Measurements from ENCODE around the gene CD46. TPM values are rescaled to one million over a fixed set of nuclear protein-coding genes. Genes with fewer than 3 reads are reported as not detected.
A peak's percentile ranks its signal among the peaks of the same experiment; 100 is the strongest.

The CD46 gene
- total RNA-seq, 1 experiment from 2014 or later, result 152 TPM

DNA sequence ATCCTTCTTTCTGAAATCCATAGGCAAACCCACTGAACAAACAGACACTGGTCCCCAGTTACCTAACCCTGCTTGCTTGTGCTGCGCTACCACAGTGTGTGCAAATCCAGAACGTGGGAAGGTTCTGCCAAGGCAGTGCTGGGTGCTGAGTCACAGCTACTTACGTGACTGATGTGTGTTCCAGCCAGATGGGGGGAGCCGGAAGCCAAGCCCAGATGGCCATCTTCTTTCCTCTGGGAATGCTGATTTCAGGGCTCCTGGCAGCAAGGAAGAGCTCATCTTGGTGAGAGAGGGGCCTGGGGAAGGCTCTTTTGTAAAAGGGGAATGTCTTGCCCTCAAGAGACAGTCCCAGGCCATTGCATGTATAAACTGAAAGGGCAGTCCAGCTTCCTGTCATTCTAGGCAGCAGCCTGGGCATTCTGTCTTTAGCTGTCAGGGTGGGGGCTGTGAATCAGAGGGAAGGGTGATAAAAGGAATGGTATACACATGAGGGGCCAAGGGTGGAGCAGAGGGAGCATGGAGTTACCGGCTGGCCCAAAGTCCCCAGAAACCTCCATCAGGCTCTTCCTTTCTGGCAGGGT, 54.1 kb downstream of the CD46 start:
- Histone ChIP-seq H3K79me2 (ENCODE audit: low read length) (peaks cover 26% of the 10 kb centered on the region), H4K20me1 (ENCODE audit: insufficient read depth, low read depth, low read length) (peaks cover 28% of the 10 kb centered on the region), H3K9me3 (ENCODE audit: low read length) (no peaks in the 10 kb centered on the region), H3K4me1 (ENCODE audit: low read length) (peaks cover 78% of the 10 kb centered on the region), H3K36me3 (ENCODE audit: insufficient read depth, low read length) (peaks cover 65% of the 10 kb centered on the region), H2AFZ (ENCODE audit: low read length) (no peak overlapping the region), H3K9ac (ENCODE audit: low read length) (peak overlapping the region; percentile 40), H3K27me3 (ENCODE audit: low read length) (no peaks in the 10 kb centered on the region), H3K9me2 (replicated peaks; ENCODE audit: insufficient read depth, low read length) (no peaks in the 10 kb centered on the region), H3K27ac (ENCODE audit: low read length) (peak overlapping the region; percentile 93), H3K4me3 (ENCODE audit: low read length) (peak overlapping the region; percentile 8; the same call in 1 of the 2 replicates), H3K4me2 (ENCODE audit: low read depth, low read length, poor library complexity, severe bottlenecking) (peak overlapping the region; percentile 40)
- DNase-seq, result no peak

- peaks cover 29% of the 10 kb centered on the region for H3K79me2 ChIP-seq (ENCODE audit: low read length)
- no peaks in the 10 kb centered on the region for H3K27me3 ChIP-seq (ENCODE audit: low read length)
- H3K9me2 ChIP-seq (replicated peaks; ENCODE audit: insufficient read depth, low read length), result no peaks in the 10 kb centered on the region
- DNase-seq, result no peak
- H3K27ac ChIP-seq (ENCODE audit: low read length), result peak overlapping the region; percentile 93
- H3K9me3 ChIP-seq (ENCODE audit: low read length), result no peaks in the 10 kb centered on the region
- H4K20me1 ChIP-seq (ENCODE audit: insufficient read depth, low read depth, low read length), result peaks cover 30% of the 10 kb centered on the region
- H3K4me2 ChIP-seq (ENCODE audit: low read depth, low read length, poor library complexity, severe bottlenecking), result peak overlapping the region; percentile 40
- no peak overlapping the region; the same call in 1 of the 2 replicates for H3K4me3 ChIP-seq (ENCODE audit: low read length)
- peak overlapping the region; percentile 40 for H3K9ac ChIP-seq (ENCODE audit: low read length)
- peaks cover 81% of the 10 kb centered on the region for H3K4me1 ChIP-seq (ENCODE audit: low read length)
- H3K36me3 ChIP-seq (ENCODE audit: insufficient read depth, low read length), result peaks cover 61% of the 10 kb centered on the region
- H2AFZ ChIP-seq (ENCODE audit: low read length), result no peak overlapping the region
Observed at GRCh38 chr1:207806531-207807325, 54.9 kb downstream of the CD46 start.

- peak overlapping the region; percentile 40 for H3K9ac ChIP-seq (ENCODE audit: low read length)
- H3K4me2 ChIP-seq (ENCODE audit: low read depth, low read length, poor library complexity, severe bottlenecking), result peak overlapping the region; percentile 40
- H3K79me2 ChIP-seq (ENCODE audit: low read length), result peaks cover 35% of the 10 kb centered on the region
- H2AFZ ChIP-seq (ENCODE audit: low read length), result no peak overlapping the region
- no peaks in the 10 kb centered on the region for H3K9me3 ChIP-seq (ENCODE audit: low read length)
- H3K9me2 ChIP-seq (replicated peaks; ENCODE audit: insufficient read depth, low read length), result no peaks in the 10 kb centered on the region
- H3K4me1 ChIP-seq (ENCODE audit: low read length), result peaks cover 84% of the 10 kb centered on the region
- DNase-seq, result peak; percentile 73
- peaks cover 61% of the 10 kb centered on the region for H3K36me3 ChIP-seq (ENCODE audit: insufficient read depth, low read length)
- peak overlapping the region; percentile 93 for H3K27ac ChIP-seq (ENCODE audit: low read length)
- H4K20me1 ChIP-seq (ENCODE audit: insufficient read depth, low read depth, low read length), result peaks cover 36% of the 10 kb centered on the region
- H3K27me3 ChIP-seq (ENCODE audit: low read length), result no peaks in the 10 kb centered on the region
- no peak overlapping the region; the same call in 1 of the 2 replicates for H3K4me3 ChIP-seq (ENCODE audit: low read length)
Observed at GRCh38 chr1:207807326-207807689, 55.5 kb downstream of the CD46 start.

DNA sequence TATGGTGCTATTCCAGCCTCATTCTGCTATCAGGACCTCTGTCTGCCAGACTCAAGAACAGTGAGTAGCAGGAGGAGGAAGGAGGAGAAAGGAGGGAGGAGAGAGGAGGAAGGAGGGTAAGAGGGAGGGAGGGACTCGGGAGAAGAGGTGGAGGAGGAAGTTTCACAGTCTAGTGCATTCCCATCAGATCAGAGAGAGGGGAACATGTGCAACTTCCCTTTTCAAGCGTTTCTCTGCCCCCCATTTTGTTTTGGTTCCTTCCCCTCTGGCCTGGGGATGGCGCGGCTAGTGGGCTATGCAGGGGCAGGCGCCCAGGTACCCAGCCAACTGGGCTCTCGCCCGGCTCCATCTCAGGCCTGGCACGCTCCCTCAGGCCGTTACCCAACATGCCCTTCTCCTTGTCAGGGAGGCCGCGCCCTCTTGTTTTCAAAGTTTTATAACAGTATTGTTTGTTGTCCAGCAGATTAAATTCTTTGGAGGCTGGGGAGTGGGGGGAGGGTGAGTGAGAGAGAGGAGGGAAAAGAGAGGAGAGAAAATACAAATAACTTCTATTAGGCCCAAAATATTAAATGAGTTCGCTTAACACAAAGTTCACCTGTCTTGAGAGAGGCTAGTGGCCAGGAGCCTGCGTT, 56.0 kb downstream of the CD46 start:
- no peaks in the 10 kb centered on the region for H3K27me3 ChIP-seq (ENCODE audit: low read length)
- H3K27ac ChIP-seq (ENCODE audit: low read length), result peak overlapping the region; percentile 93
- H3K4me3 ChIP-seq (ENCODE audit: low read length), result peak overlapping the region; percentile 8; the same call in 1 of the 2 replicates
- no peaks in the 10 kb centered on the region for H3K9me2 ChIP-seq (replicated peaks; ENCODE audit: insufficient read depth, low read length)
- peaks cover 89% of the 10 kb centered on the region for H3K4me1 ChIP-seq (ENCODE audit: low read length)
- peaks cover 41% of the 10 kb centered on the region for H4K20me1 ChIP-seq (ENCODE audit: insufficient read depth, low read depth, low read length)
- DNase-seq, result no peak
- no peaks in the 10 kb centered on the region for H3K9me3 ChIP-seq (ENCODE audit: low read length)
- peak overlapping the region; percentile 40 for H3K4me2 ChIP-seq (ENCODE audit: low read depth, low read length, poor library complexity, severe bottlenecking)
- H3K36me3 ChIP-seq (ENCODE audit: insufficient read depth, low read length), result peaks cover 65% of the 10 kb centered on the region
- no peak overlapping the region for H2AFZ ChIP-seq (ENCODE audit: low read length)
- peak overlapping the region; percentile 40 for H3K9ac ChIP-seq (ENCODE audit: low read length)
- peaks cover 40% of the 10 kb centered on the region for H3K79me2 ChIP-seq (ENCODE audit: low read length)

GRCh38 chr1:207808322-207808705, 56.5 kb downstream of the CD46 start:
- Histone ChIP-seq H3K79me2 (ENCODE audit: low read length) (peaks cover 45% of the 10 kb centered on the region), H3K9me3 (ENCODE audit: low read length) (no peaks in the 10 kb centered on the region), H3K4me1 (ENCODE audit: low read length) (peaks cover 89% of the 10 kb centered on the region), H3K36me3 (ENCODE audit: insufficient read depth, low read length) (peaks cover 62% of the 10 kb centered on the region), H3K9ac (ENCODE audit: low read length) (peak overlapping the region; percentile 20), H3K27me3 (ENCODE audit: low read length) (no peaks in the 10 kb centered on the region), H3K4me2 (ENCODE audit: low read depth, low read length, poor library complexity, severe bottlenecking) (peak overlapping the region; percentile 40), H3K9me2 (replicated peaks; ENCODE audit: insufficient read depth, low read length) (no peaks in the 10 kb centered on the region), H4K20me1 (ENCODE audit: insufficient read depth, low read depth, low read length) (peaks cover 44% of the 10 kb centered on the region), H3K27ac (ENCODE audit: low read length) (peak overlapping the region; percentile 93), H3K4me3 (ENCODE audit: low read length) (peak overlapping the region; percentile 8; the same call in 1 of the 2 replicates), H2AFZ (ENCODE audit: low read length) (no peak overlapping the region)
- DNase-seq, result no peak

- no peak overlapping the region; the same call in 1 of the 2 replicates for H3K4me3 ChIP-seq (ENCODE audit: low read length)
- H3K27ac ChIP-seq (ENCODE audit: low read length), result peak overlapping the region; percentile 93
- no peak overlapping the region for H2AFZ ChIP-seq (ENCODE audit: low read length)
- H3K9ac ChIP-seq (ENCODE audit: low read length), result no peak overlapping the region
- H4K20me1 ChIP-seq (ENCODE audit: insufficient read depth, low read depth, low read length), result peaks cover 51% of the 10 kb centered on the region
- no peak for DNase-seq
- H3K79me2 ChIP-seq (ENCODE audit: low read length), result peaks cover 52% of the 10 kb centered on the region
- H3K9me2 ChIP-seq (replicated peaks; ENCODE audit: insufficient read depth, low read length), result no peaks in the 10 kb centered on the region
- H3K9me3 ChIP-seq (ENCODE audit: low read length), result no peaks in the 10 kb centered on the region
- peaks cover 57% of the 10 kb centered on the region for H3K36me3 ChIP-seq (ENCODE audit: insufficient read depth, low read length)
- peaks cover 93% of the 10 kb centered on the region for H3K4me1 ChIP-seq (ENCODE audit: low read length)
- H3K4me2 ChIP-seq (ENCODE audit: low read depth, low read length, poor library complexity, severe bottlenecking), result peak overlapping the region; percentile 40
- H3K27me3 ChIP-seq (ENCODE audit: low read length), result no peaks in the 10 kb centered on the region
Observed at GRCh38 chr1:207808911-207809555, 57.2 kb downstream of the CD46 start.

DNA sequence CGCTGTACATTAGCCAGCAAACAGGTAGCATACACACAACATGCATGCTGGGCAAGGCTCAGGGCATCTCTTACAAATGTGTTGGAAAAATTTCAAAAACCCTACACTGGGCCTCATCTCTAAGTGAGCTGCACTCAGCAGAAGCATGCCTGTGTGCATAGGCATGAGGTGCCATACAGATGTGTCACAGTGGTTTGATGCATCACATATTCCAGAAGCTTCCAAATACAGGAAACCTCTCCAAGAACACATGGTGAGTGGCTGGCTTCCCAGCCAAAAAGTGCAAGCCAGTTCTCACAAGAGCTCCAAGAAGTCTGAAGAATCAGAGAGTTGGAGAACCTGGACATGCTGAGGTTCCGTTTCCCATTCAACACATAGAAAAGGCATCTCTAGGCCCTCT, 58.3 kb downstream of the CD46 start:
- Histone ChIP-seq H3K27ac (ENCODE audit: low read length) (peak overlapping the region; percentile 93), H3K4me2 (ENCODE audit: low read depth, low read length, poor library complexity, severe bottlenecking) (no peak overlapping the region), H4K20me1 (ENCODE audit: insufficient read depth, low read depth, low read length) (peaks cover 62% of the 10 kb centered on the region), H3K9ac (ENCODE audit: low read length) (no peak overlapping the region), H3K4me1 (ENCODE audit: low read length) (peaks cover 95% of the 10 kb centered on the region), H3K36me3 (ENCODE audit: insufficient read depth, low read length) (peaks cover 58% of the 10 kb centered on the region), H3K27me3 (ENCODE audit: low read length) (no peaks in the 10 kb centered on the region), H3K4me3 (ENCODE audit: low read length) (no peak overlapping the region), H2AFZ (ENCODE audit: low read length) (no peak overlapping the region), H3K9me3 (ENCODE audit: low read length) (no peaks in the 10 kb centered on the region), H3K79me2 (ENCODE audit: low read length) (peaks cover 64% of the 10 kb centered on the region), H3K9me2 (replicated peaks; ENCODE audit: insufficient read depth, low read length) (no peaks in the 10 kb centered on the region)
- no peak for DNase-seq
